Left lung (tissue), 10 donors: ENCODE measurements around the gene MZF1. TPM values are rescaled to one million over a fixed set of nuclear protein-coding genes. Genes with fewer than 3 reads are reported as not detected.

Experiments used
- ATAC-seq: fragments of 200-7000 bp; cut with Tn5 transposase; one replicate; pipeline ENCODE4 v1.9.1; 2020; ENCODE audit warnings: moderate library complexity
- DNase-seq, 4 donors: peaks; one replicate each; pipeline ENCODE4 v3.0.0-alpha.2; 2013 to 2020
- H3K27ac ChIP-seq, 2 donors: fragments of 200-600 bp; sonication (generic) in 1 of 2; one replicate each; pipeline versions ENCODE4 v1.5.0 to v1.8.0; 2020 to 2021
- H3K27me3 ChIP-seq, 2 donors: fragments of 200-600 bp; sonication (generic) in 1 of 2; one replicate each; pipeline versions ENCODE4 v1.5.0 to v1.8.0; 2020 to 2021
- H3K36me3 ChIP-seq, 2 donors: fragments of 200-600 bp; sonication (generic) in 1 of 2; one replicate each; pipeline versions ENCODE4 v1.5.0 to v1.8.0; 2020 to 2021
- H3K4me1 ChIP-seq, 2 donors: fragments of 200-600 bp; one replicate each; pipeline ENCODE4 v1.8.0; 2021
- H3K4me3 ChIP-seq, 2 donors: fragments of 200-600 bp; sonication (generic) in 1 of 2; one replicate each; pipeline versions ENCODE4 v1.5.0 to v1.8.0; 2020 to 2021; ENCODE audit warnings: mild to moderate bottlenecking in 1 of 2
- H3K9me3 ChIP-seq, 2 donors: fragments of 200-600 bp; sonication (generic) in 1 of 2; one replicate each; pipeline versions ENCODE4 v1.5.0 to v1.8.0; 2020 to 2021
- CTCF ChIP-seq, 2 donors: fragments of 200-600 bp; sonication (generic) in 1 of 2; IDR thresholded peaks; one replicate each; pipeline versions ENCODE4 v1.5.0 to v1.8.0; 2021; ENCODE audit warnings: antibody characterized with exemption in 2 of 2
- intact Hi-C, 2 donors: fragments of 100-400 bp; cut with DNase I; formaldehyde crosslinking; loops; one replicate each; pipeline versions ENCODE4 v1.11.2 to v1.14.2; 2022
- polyA plus RNA-seq, 6 donors: library from polyadenylated mRNA; unstranded; fragments of 120-200 nt; gene quantifications; one replicate each; pipeline ENCODE4 v1.2.1, GENCODE V29; 2013; ENCODE audit not compliant: insufficient read length in 6 of 6
- total RNA-seq, 2 donors: library from RNA; stranded (reverse); fragmentation: NEBNext Ultra II Directional; extraction: Animal tissue kit (Norgen Biotek cat#: 25700); gene quantifications; one replicate each; pipeline ENCODE4 v1.2.1, GENCODE V29; 2021
- donor health status: DM: no; HTN: yes; CAD: no.
- donor health status: DM: no; HTN: no; CAD: no.

Gene MZF1
- total and polyA plus RNA-seq, 8 donors, result 29.1 to 58.0 (median 36.4) TPM

- intact Hi-C loops, result no loop called here
- H3K27ac ChIP-seq, result no peak overlapping the region
- no peak for ATAC-seq
- no peak for TF ChIP-seq CTCF (IDR thresholded peaks at IDR 0.05)
- peaks cover 0 to 2% of the 10 kb centered on the region in 2 donors for H3K27me3 ChIP-seq
- peaks cover 7 to 25% of the 10 kb centered on the region in 2 donors for H3K4me1 ChIP-seq
- DNase-seq, result peak in 1 of 4 donors; percentile 31
- peaks cover 0 to 46% of the 10 kb centered on the region in 2 donors for H3K36me3 ChIP-seq
- no peaks in the 10 kb centered on the region for H3K9me3 ChIP-seq
- no peak overlapping the region for H3K4me3 ChIP-seq
Observed at GRCh38 chr19:58569191-58569942, 3.8 kb downstream of the MZF1 start.

GRCh38 chr19:58568453-58569130 is 4.5 kb downstream of the MZF1 start:
- Histone ChIP-seq H3K27me3 (peaks cover 0 to 10% of the 10 kb centered on the region in 2 donors), H3K9me3 (no peaks in the 10 kb centered on the region), H3K4me3 (no peak overlapping the region), H3K36me3 (peaks cover 0 to 46% of the 10 kb centered on the region in 2 donors), H3K4me1 (peaks cover 0 to 19% of the 10 kb centered on the region in 2 donors), H3K27ac (no peak overlapping the region)
- DNase-seq (no peak), ATAC-seq (no peak)
- intact Hi-C loops, result no loop called here
- no peak for TF ChIP-seq CTCF (IDR thresholded peaks at IDR 0.05)

- no peak for DNase-seq
- H3K4me3 ChIP-seq, result no peak overlapping the region
Observed at GRCh38 chr19:58566989-58567388, 6.1 kb downstream of the MZF1 start.

GRCh38 chr19:58563823-58564222 is 9.3 kb downstream of the MZF1 start:
- no peak for ATAC-seq
- H3K27me3 ChIP-seq, result peaks cover 0 to 39% of the 10 kb centered on the region in 2 donors
- H3K4me3 ChIP-seq, result no peak overlapping the region
- no peaks in the 10 kb centered on the region for H3K9me3 ChIP-seq
- intact Hi-C loops, result no loop called here
- H3K27ac ChIP-seq, result no peak overlapping the region
- H3K4me1 ChIP-seq, result peaks cover 16 to 35% of the 10 kb centered on the region in 2 donors
- TF ChIP-seq CTCF (IDR thresholded peaks at IDR 0.05), result no peak
- no peak for DNase-seq
- peaks cover 0 to 22% of the 10 kb centered on the region in 2 donors for H3K36me3 ChIP-seq

More at GRCh38 chr19:58566989-58567388, 6.1 kb downstream of the MZF1 start:
- no peak for ATAC-seq
- intact Hi-C loops, result no loop called here
- Histone ChIP-seq H3K4me1 (peaks cover 11 to 28% of the 10 kb centered on the region in 2 donors), H3K27ac (no peak overlapping the region), H3K36me3 (peaks cover 0 to 46% of the 10 kb centered on the region in 2 donors), H3K27me3 (peaks cover 0 to 26% of the 10 kb centered on the region in 2 donors), H3K9me3 (no peaks in the 10 kb centered on the region)
- TF ChIP-seq CTCF (IDR thresholded peaks at IDR 0.05), result no peak

GRCh38 chr19:58563034-58563573 is 10.0 kb downstream of the MZF1 start:
- DNase-seq (peak in 2 of 4 donors; percentile 24 to 53), ATAC-seq (no peak)
- peak overlapping the region in 1 of 2 donors; percentile 48 for H3K27ac ChIP-seq
- peak overlapping the region; percentile 21 to 31 for H3K4me3 ChIP-seq
- no peaks in the 10 kb centered on the region for H3K9me3 ChIP-seq
- peaks cover 16 to 35% of the 10 kb centered on the region in 2 donors for H3K4me1 ChIP-seq
- peaks cover 0 to 39% of the 10 kb centered on the region in 2 donors for H3K27me3 ChIP-seq
- peaks cover 0 to 15% of the 10 kb centered on the region in 2 donors for H3K36me3 ChIP-seq
- intact Hi-C loops, result no loop called here
- no peak for TF ChIP-seq CTCF (IDR thresholded peaks at IDR 0.05)
